Trophoblast cell (in vitro differentiated cells and primary cell): ENCODE data around the gene SERPINB1.
A peak's percentile ranks its signal among the peaks of the same experiment; 100 is the strongest.
"Not testable (repeated sequence)": the region's sequence is repeated elsewhere in the genome, so short reads cannot be mapped to it uniquely, and the experiment has no call there.

ENCODE experiments used
- DNase-seq, 2 donors: peaks; one replicate each; pipeline ENCODE4 v3.0.0-alpha.2; 2016
- H2AFZ ChIP-seq: 2 replicates; pipeline ENCODE4 v1.6.1; 2013; ENCODE audit warnings: low read length, moderate library complexity, mild to moderate bottlenecking; ENCODE audit not compliant: insufficient read depth, poor library complexity
- H2AK5ac ChIP-seq: 2 replicates; pipeline ENCODE4 v1.6.1; 2013; ENCODE audit warnings: mild to moderate bottlenecking, low read length
- H2BK120ac ChIP-seq: 2 replicates; pipeline ENCODE4 v1.6.1; 2013; ENCODE audit warnings: low read length, mild to moderate bottlenecking, moderate library complexity; ENCODE audit not compliant: insufficient read depth, poor library complexity
- H2BK12ac ChIP-seq: 2 replicates; pipeline ENCODE4 v1.6.1; 2013; ENCODE audit warnings: mild to moderate bottlenecking, low read length, moderate library complexity
- H2BK5ac ChIP-seq: 2 replicates; pipeline ENCODE4 v1.6.1; 2013; ENCODE audit warnings: low read length, low read depth, moderate library complexity, mild to moderate bottlenecking; ENCODE audit not compliant: poor library complexity
- H3K14ac ChIP-seq: 2 replicates; pipeline ENCODE4 v1.6.1; 2013; ENCODE audit warnings: mild to moderate bottlenecking, low read length
- H3K18ac ChIP-seq: 2 replicates; pipeline ENCODE4 v1.6.1; 2013; ENCODE audit warnings: mild to moderate bottlenecking, low read length
- H3K23ac ChIP-seq: 2 replicates; pipeline ENCODE4 v1.6.1; 2013; ENCODE audit warnings: low read length
- H3K27ac ChIP-seq: 2 replicates; pipeline ENCODE4 v1.5.1; 2013; ENCODE audit warnings: low read depth, mild to moderate bottlenecking, inconsistent platforms, low read length, moderate library complexity
- H3K27me3 ChIP-seq: 2 replicates; pipeline ENCODE4 v1.6.1; 2013; ENCODE audit warnings: inconsistent platforms, mild to moderate bottlenecking, low read length, moderate library complexity; ENCODE audit not compliant: insufficient read depth
- H3K36me3 ChIP-seq, 2 experiments: 1 replicate in 1 of 2; 2 replicates in 1 of 2; pipeline ENCODE4 v1.6.1; 2013; ENCODE audit warnings: low read length in 2 of 2, mild to moderate bottlenecking in 2 of 2, moderate library complexity in 1 of 2; ENCODE audit not compliant: insufficient read depth in 2 of 2, control insufficient read depth in 1 of 2
- H3K4ac ChIP-seq: 2 replicates; pipeline ENCODE4 v1.6.1; 2013; ENCODE audit warnings: low read depth, mild to moderate bottlenecking, low read length, moderate library complexity
- H3K4me1 ChIP-seq, 2 experiments: 1 replicate in 1 of 2; 2 replicates in 1 of 2; pipeline ENCODE4 v1.6.1; 2013; ENCODE audit warnings: low read length in 2 of 2, mild to moderate bottlenecking in 2 of 2, moderate library complexity in 1 of 2; ENCODE audit not compliant: insufficient read depth in 2 of 2, control insufficient read depth in 1 of 2
- H3K4me2 ChIP-seq: 2 replicates; pipeline ENCODE4 v1.6.1; 2013; ENCODE audit warnings: inconsistent platforms, mild to moderate bottlenecking, low read length, moderate library complexity
- H3K4me3 ChIP-seq: 2 replicates; pipeline ENCODE4 v1.5.1; 2013; ENCODE audit warnings: mild to moderate bottlenecking, low read depth, low read length, inconsistent platforms
- H3K79me1 ChIP-seq: one replicate; pipeline ENCODE4 v1.6.1; 2013; ENCODE audit warnings: low read length
- H3K79me2 ChIP-seq: 2 replicates; pipeline ENCODE4 v1.6.1; 2013; ENCODE audit warnings: low read length, mild to moderate bottlenecking; ENCODE audit not compliant: control insufficient read depth, insufficient read depth, poor library complexity
- H3K9ac ChIP-seq: 2 replicates; pipeline ENCODE4 v1.6.1; 2013; ENCODE audit warnings: mild to moderate bottlenecking, low read length
- H3K9me3 ChIP-seq: 2 replicates; pipeline ENCODE4 v1.6.1; 2013; ENCODE audit warnings: low read depth, mild to moderate bottlenecking, control low read depth, inconsistent platforms, low read length; ENCODE audit not compliant: insufficient read depth
- H4K12ac ChIP-seq: 2 replicates; pipeline ENCODE4 v1.6.1; 2013; ENCODE audit warnings: low read depth, mild to moderate bottlenecking, low read length, moderate library complexity
- H4K8ac ChIP-seq: 2 replicates; pipeline ENCODE4 v1.6.1; 2013; ENCODE audit warnings: low read depth, mild to moderate bottlenecking, low read length, moderate library complexity
- H4K91ac ChIP-seq: one replicate; pipeline ENCODE4 v1.6.1; 2013; ENCODE audit warnings: low read depth, mild to moderate bottlenecking, low read length, moderate library complexity
- WGBS: extraction: QIAGEN DNeasy Blood & Tissue Kit; methylation state at CpG from one replicate; pipeline ENCODE4 v1.1.7; 2013; ENCODE audit warnings: missing lambda C conversion rate; ENCODE audit not compliant: insufficient read length, insufficient coverage; ENCODE audit errors: extremely low coverage; 5-methylcytosine and 5-hydroxymethylcytosine counted together

The SERPINB1 gene

DNA sequence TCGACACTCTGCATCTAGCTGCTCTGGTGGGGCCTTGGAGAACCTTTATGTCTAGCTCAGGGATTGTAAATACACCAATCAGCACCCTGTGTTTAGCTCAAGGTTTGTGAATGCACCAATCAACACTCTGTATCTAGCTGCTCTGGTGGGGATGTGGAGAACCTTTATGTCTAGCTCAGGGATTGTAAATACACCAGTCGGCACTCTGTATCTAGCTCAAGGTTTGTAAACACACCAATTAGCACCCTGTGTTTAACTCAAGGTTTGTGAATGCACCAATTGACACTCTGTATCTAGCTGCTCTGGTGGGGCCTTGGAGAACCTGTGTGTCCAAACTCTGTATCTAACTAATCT lies 19.0 kb upstream of the SERPINB1 start:
- H2AFZ ChIP-seq, H3K23ac ChIP-seq, H3K4me3 ChIP-seq, H3K9ac ChIP-seq, DNase-seq, H3K18ac ChIP-seq, H3K27ac ChIP-seq, H3K4me2 ChIP-seq, H3K4me1 ChIP-seq, H2BK5ac ChIP-seq, H3K79me2 ChIP-seq, H3K79me1 ChIP-seq, H2BK120ac ChIP-seq, H4K12ac ChIP-seq, H4K8ac ChIP-seq, H2BK12ac ChIP-seq, H3K14ac ChIP-seq, H3K36me3 ChIP-seq, H3K27me3 ChIP-seq, H4K91ac ChIP-seq, H3K4ac ChIP-seq, H2AK5ac ChIP-seq, H3K9me3 ChIP-seq: not testable (repeated sequence)
- WGBS = no CpG with 5 or more reads among the region's 2 CpGs

GRCh38 chr6:2859798-2860705 lies 18.4 kb upstream of the SERPINB1 start:
- H3K18ac ChIP-seq, H3K4me2 ChIP-seq, H3K23ac ChIP-seq, H3K14ac ChIP-seq, H3K27me3 ChIP-seq, H3K4me1 ChIP-seq, H2BK120ac ChIP-seq, H4K91ac ChIP-seq, H3K27ac ChIP-seq, H3K79me2 ChIP-seq, H3K9me3 ChIP-seq, H2AK5ac ChIP-seq, H2BK12ac ChIP-seq, H3K4ac ChIP-seq, H3K4me3 ChIP-seq, H3K36me3 ChIP-seq, H4K12ac ChIP-seq, H4K8ac ChIP-seq, H3K79me1 ChIP-seq, H2AFZ ChIP-seq, H2BK5ac ChIP-seq, DNase-seq, H3K9ac ChIP-seq: not testable (repeated sequence)
- WGBS = no CpG with 5 or more reads among the region's 42 CpGs

GRCh38 chr6:2859185-2859700 lies 17.6 kb upstream of the SERPINB1 start:
- no peak overlapping the region for H4K8ac ChIP-seq
- H2BK5ac ChIP-seq = no peak overlapping the region
- H2AFZ ChIP-seq = no peak overlapping the region
- H2AK5ac ChIP-seq = no peak overlapping the region
- H3K4me3 ChIP-seq = no peak overlapping the region
- no peak overlapping the region for H3K14ac ChIP-seq
- H4K91ac ChIP-seq = no peak overlapping the region
- no peak overlapping the region for H3K4ac ChIP-seq
- H3K18ac ChIP-seq = no peak overlapping the region
- H3K27me3 ChIP-seq = no peaks in the 10 kb centered on the region
- no peak overlapping the region for H3K4me2 ChIP-seq
- no peaks in the 10 kb centered on the region for H3K36me3 ChIP-seq
- H3K23ac ChIP-seq = no peak overlapping the region
- H2BK12ac ChIP-seq = no peak overlapping the region
- no CpG with 5 or more reads among the region's 4 CpGs for WGBS
- H3K9ac ChIP-seq = no peak overlapping the region
- no peak overlapping the region for H3K27ac ChIP-seq
- peaks cover 6% of the 10 kb centered on the region for H3K79me1 ChIP-seq
- no peak overlapping the region for H2BK120ac ChIP-seq
- peak in 1 of 2 donors; percentile 41 for DNase-seq
- peaks cover 9 to 10% of the 10 kb centered on the region in 2 experiments for H3K4me1 ChIP-seq
- no peaks in the 10 kb centered on the region for H3K9me3 ChIP-seq
- no peak overlapping the region for H4K12ac ChIP-seq
- no peaks in the 10 kb centered on the region for H3K79me2 ChIP-seq

DNA sequence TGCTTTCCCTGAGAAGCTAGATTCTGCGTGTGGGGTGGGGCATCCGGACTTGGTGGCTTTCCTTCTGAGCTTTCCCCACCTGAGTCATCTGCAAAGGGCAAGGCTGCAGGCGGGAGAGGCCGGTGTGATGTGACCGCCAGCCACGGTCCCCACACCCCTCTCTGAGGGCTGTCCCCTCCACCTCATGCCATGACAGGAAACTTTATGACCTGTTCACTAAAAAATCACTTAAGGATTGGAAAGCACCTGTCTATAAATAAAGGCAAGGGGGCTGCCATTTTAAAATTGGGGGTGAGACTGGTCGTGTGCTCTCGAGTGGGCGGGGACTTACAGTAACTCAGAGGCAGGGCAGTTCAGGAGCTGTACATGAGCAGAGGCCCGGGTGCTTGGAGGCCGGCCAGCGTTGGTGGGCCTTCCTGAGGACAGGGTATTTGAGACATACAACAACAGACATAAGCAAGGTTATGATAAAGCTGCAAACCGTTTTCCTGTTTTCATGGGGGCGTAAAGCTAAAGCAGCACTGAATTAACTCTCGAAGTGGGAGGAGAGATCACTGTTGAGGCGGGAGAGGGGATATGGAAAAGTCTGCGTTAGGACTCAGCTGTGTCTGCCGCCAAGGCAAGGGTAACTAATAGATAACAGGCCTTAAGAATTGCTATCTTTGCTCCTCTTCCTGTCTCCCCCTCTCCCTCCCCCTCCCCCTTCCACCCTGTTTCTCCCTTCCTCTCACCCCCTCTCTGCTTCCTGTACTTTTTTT lies 16.1 kb upstream of the SERPINB1 start:
- no peaks in the 10 kb centered on the region for H3K36me3 ChIP-seq
- H4K12ac ChIP-seq = no peak overlapping the region
- peaks cover 6% of the 10 kb centered on the region for H3K79me1 ChIP-seq
- no peak overlapping the region for H3K4me3 ChIP-seq
- no peak overlapping the region for H2BK5ac ChIP-seq
- no peaks in the 10 kb centered on the region for H3K27me3 ChIP-seq
- no peak overlapping the region for H2BK120ac ChIP-seq
- H3K18ac ChIP-seq = no peak overlapping the region
- H3K9ac ChIP-seq = no peak overlapping the region
- H3K27ac ChIP-seq = no peak overlapping the region
- no peaks in the 10 kb centered on the region for H3K79me2 ChIP-seq
- no peak overlapping the region for H4K91ac ChIP-seq
- H3K14ac ChIP-seq = no peak overlapping the region
- H2AFZ ChIP-seq = no peak overlapping the region
- no peaks in the 10 kb centered on the region for H3K9me3 ChIP-seq
- DNase-seq = peak; percentile 24 to 25
- H4K8ac ChIP-seq = no peak overlapping the region
- no peak overlapping the region for H3K4ac ChIP-seq
- H2AK5ac ChIP-seq = no peak overlapping the region
- H3K23ac ChIP-seq = no peak overlapping the region
- no peak overlapping the region for H3K4me2 ChIP-seq
- whole genome bisulfite sequencing = no CpG with 5 or more reads among the region's 18 CpGs
- no peak overlapping the region for H2BK12ac ChIP-seq
- peaks cover 11 to 14% of the 10 kb centered on the region in 2 experiments for H3K4me1 ChIP-seq
